NCI-H2227 treated with DMSO at 0.1 percent for 48 hours (cell line): ENCODE measurements around the gene ACAP1.

Experiments
- DNase-seq: peaks from one replicate; lab custom pipeline; 2025; lab: John Stamatoyannopoulos, UW

The ACAP1 gene

GRCh38 chr17:7389924-7390910 is 53.9 kb downstream of the ACAP1 start:
- DNase-seq, result no peak

GRCh38 chr17:7391307-7391706 is 55.0 kb downstream of the ACAP1 start:
- DNase-seq, result no peak

- no peak for DNase-seq
Measured at GRCh38 chr17:7392696-7393612, 56.6 kb downstream of the ACAP1 start.

- DNase-seq, result no peak
Measured at GRCh38 chr17:7393613-7394451, 57.5 kb downstream of the ACAP1 start.

GRCh38 chr17:7394452-7395191 is 58.3 kb downstream of the ACAP1 start, which contains the start of gene PLSCR3:
Gene PLSCR3 (minus strand): TSS chr17:7394525. CDS start chr17:7394110, 415 bp downstream.
- DNase-seq, result peak; percentile 53

- DNase-seq, result no peak
Measured at GRCh38 chr17:7396147-7396546, 59.8 kb downstream of the ACAP1 start.

- no peak for DNase-seq
Measured at GRCh38 chr17:7398612-7399011, 62.3 kb downstream of the ACAP1 start.
